H9 (cell line): Measurements from ENCODE around the gene ANXA10. TPM values are rescaled to one million over a fixed set of nuclear protein-coding genes. Genes with fewer than 3 reads are reported as not detected.

Experiments
- DNase-seq: peaks from one replicate; pipeline ENCODE4 v3.0.0-alpha.2; 2017
- H2AFZ ChIP-seq: one replicate; pipeline ENCODE4 v1.6.1; 2013; ENCODE audit warnings: mild to moderate bottlenecking, low read length, control low read depth, moderate library complexity
- H2AK5ac ChIP-seq: 2 replicates; pipeline ENCODE4 v1.6.1; 2013; ENCODE audit warnings: low read length, control low read depth, mixed read lengths; ENCODE audit not compliant: insufficient read length
- H2BK120ac ChIP-seq: one replicate; pipeline ENCODE4 v1.6.1; 2013; ENCODE audit warnings: low read depth, mild to moderate bottlenecking, low read length, control low read depth, inconsistent platforms; ENCODE audit not compliant: poor library complexity, severe bottlenecking
- H2BK12ac ChIP-seq: 2 replicates; pipeline ENCODE4 v1.6.1; 2013; ENCODE audit warnings: low read length, control low read depth, mixed read lengths, low read depth; ENCODE audit not compliant: insufficient read length
- H2BK15ac ChIP-seq: 2 replicates; pipeline ENCODE4 v1.6.1; 2013; ENCODE audit warnings: low read depth, low read length, control low read depth
- H2BK20ac ChIP-seq: one replicate; pipeline ENCODE4 v1.6.1; 2013; ENCODE audit warnings: low read depth, mild to moderate bottlenecking, low read length, control low read depth, inconsistent platforms; ENCODE audit not compliant: poor library complexity, severe bottlenecking
- H2BK5ac ChIP-seq: 2 replicates; pipeline ENCODE4 v1.6.1; 2013; ENCODE audit warnings: low read length, control low read depth, mixed read lengths; ENCODE audit not compliant: insufficient read length
- H3K14ac ChIP-seq: 2 replicates; pipeline ENCODE4 v1.6.1; 2013; ENCODE audit warnings: low read length, control low read depth; ENCODE audit not compliant: insufficient read depth
- H3K18ac ChIP-seq: 2 replicates; pipeline ENCODE4 v1.6.1; 2013; ENCODE audit warnings: low read depth, mild to moderate bottlenecking, mixed read lengths, low read length, control low read depth; ENCODE audit not compliant: insufficient read length
- H3K23ac ChIP-seq: 2 replicates; pipeline ENCODE4 v1.6.1; 2013; ENCODE audit warnings: low read length, control low read depth, mixed read lengths, low read depth; ENCODE audit not compliant: insufficient read length
- H3K23me2 ChIP-seq: 2 replicates; pipeline ENCODE4 v1.6.1; 2013; ENCODE audit warnings: low read depth, mild to moderate bottlenecking, mixed read lengths, low read length, control low read depth; ENCODE audit not compliant: insufficient read length, poor library complexity, severe bottlenecking
- H3K27ac ChIP-seq: 2 replicates; pipeline ENCODE4 v1.5.1; 2013; ENCODE audit warnings: low read length, control low read depth, mixed read lengths, low read depth; ENCODE audit not compliant: insufficient read length
- H3K27me3 ChIP-seq: 2 replicates; pipeline ENCODE4 v1.6.1; 2013; ENCODE audit warnings: low read length, control low read depth, inconsistent platforms; ENCODE audit not compliant: insufficient read depth
- H3K4ac ChIP-seq: 2 replicates; pipeline ENCODE4 v1.6.1; 2013; ENCODE audit warnings: low read depth, mild to moderate bottlenecking, control low read depth, inconsistent platforms, low read length, moderate library complexity
- H3K4me1 ChIP-seq: 2 replicates; pipeline ENCODE4 v1.6.1; 2013; ENCODE audit warnings: low read length, control low read depth, inconsistent platforms; ENCODE audit not compliant: insufficient read depth
- H3K4me2 ChIP-seq: 2 replicates; pipeline ENCODE4 v1.6.1; 2013; ENCODE audit warnings: low read length, control low read depth, mixed read lengths; ENCODE audit not compliant: insufficient read length, insufficient read depth
- H3K56ac ChIP-seq: 2 replicates; pipeline ENCODE4 v1.6.1; 2013; ENCODE audit warnings: low read depth, mild to moderate bottlenecking, mixed read lengths, low read length, control low read depth; ENCODE audit not compliant: insufficient read length
- H3K79me1 ChIP-seq: 2 replicates; pipeline ENCODE4 v1.6.1; 2013; ENCODE audit warnings: low read depth, mild to moderate bottlenecking, moderate library complexity, low read length, control low read depth, inconsistent platforms; ENCODE audit not compliant: insufficient read depth, poor library complexity, severe bottlenecking
- H3K79me2 ChIP-seq: 2 replicates; pipeline ENCODE4 v1.6.1; 2013; ENCODE audit warnings: low read length, control low read depth, inconsistent platforms; ENCODE audit not compliant: insufficient read depth
- H3K9ac ChIP-seq: 2 replicates; pipeline ENCODE4 v1.6.1; 2013; ENCODE audit warnings: low read length, control low read depth, mixed read lengths; ENCODE audit not compliant: insufficient read length; ENCODE audit errors: extremely low read depth
- H3K9me3 ChIP-seq: one replicate; pipeline ENCODE4 v1.6.1; 2013; ENCODE audit warnings: low read depth, low read length, inconsistent platforms; ENCODE audit not compliant: control insufficient read depth
- H3T11ph ChIP-seq: one replicate; pipeline ENCODE4 v1.6.1; 2013; ENCODE audit warnings: mild to moderate bottlenecking, low read length, control low read depth, inconsistent platforms
- H4K20me1 ChIP-seq: one replicate; pipeline ENCODE4 v1.6.1; 2013; ENCODE audit not compliant: control insufficient read depth, insufficient read length, insufficient read depth
- H4K5ac ChIP-seq: 2 replicates; pipeline ENCODE4 v1.6.1; 2013; ENCODE audit warnings: low read depth, mild to moderate bottlenecking, mixed read lengths, low read length, control low read depth; ENCODE audit not compliant: insufficient read length
- H4K8ac ChIP-seq: replicated peaks from 2 replicates; pipeline ENCODE4 v1.6.1; 2013; ENCODE audit warnings: low read length, control low read depth, mixed read lengths, low read depth; ENCODE audit not compliant: insufficient read length
- H4K91ac ChIP-seq: 2 replicates; pipeline ENCODE4 v1.6.1; 2013; ENCODE audit warnings: low read depth, mild to moderate bottlenecking, moderate library complexity, mixed read lengths, low read length, control low read depth; ENCODE audit not compliant: insufficient read length
- H3K27ac Mint-ChIP-seq, 3 experiments: 2 replicates in 2 of 3; 3 replicates in 1 of 3; pipeline ENCODE4 v1.8.0; 2020 to 2021; ENCODE audit warnings: mixed read lengths in 3 of 3, mild to moderate bottlenecking in 1 of 3, moderate library complexity in 1 of 3
- H3K27me3 Mint-ChIP-seq: 2 replicates; pipeline ENCODE4 v1.8.0; 2021; ENCODE audit warnings: low read depth, mild to moderate bottlenecking, moderate library complexity, mixed read lengths
- H3K36me3 Mint-ChIP-seq, 3 experiments: 2 replicates in 2 of 3; 3 replicates in 1 of 3; pipeline ENCODE4 v1.8.0; 2020 to 2021; ENCODE audit warnings: low read depth in 3 of 3, mixed read lengths in 3 of 3; ENCODE audit not compliant: insufficient read depth in 1 of 3
- H3K4me1 Mint-ChIP-seq, 2 experiments: 2 replicates each; pipeline ENCODE4 v1.8.0; 2020; ENCODE audit warnings: mixed read lengths in 2 of 2
- H3K4me3 Mint-ChIP-seq, 2 experiments: 2 replicates in 1 of 2; 3 replicates in 1 of 2; pipeline ENCODE4 v1.8.0; 2020 to 2021; ENCODE audit warnings: mild to moderate bottlenecking in 2 of 2, mixed read lengths in 2 of 2, moderate library complexity in 1 of 2
- H3K9me3 Mint-ChIP-seq, 2 experiments: 2 replicates in 1 of 2; 3 replicates in 1 of 2; pipeline ENCODE4 v1.8.0; 2020; ENCODE audit warnings: mild to moderate bottlenecking in 2 of 2, mixed read lengths in 2 of 2, moderate library complexity in 1 of 2
- total RNA-seq: library from RNA; stranded (reverse); gene quantifications from 2 replicates; pipeline ENCODE4 v1.2.1, GENCODE V29; 2021
- TF ChIP-seq, protein P1 (sequence below): fragments of 200-600 bp; sonication (generic); conservative IDR thresholded peaks from 3 replicates; pipeline ENCODE4 v1.8.0; 2021; ENCODE audit warnings: antibody characterized with exemption, mild to moderate bottlenecking

The ANXA10 gene
- total RNA-seq, 1 experiment from 2014 or later = not detected

DNA sequence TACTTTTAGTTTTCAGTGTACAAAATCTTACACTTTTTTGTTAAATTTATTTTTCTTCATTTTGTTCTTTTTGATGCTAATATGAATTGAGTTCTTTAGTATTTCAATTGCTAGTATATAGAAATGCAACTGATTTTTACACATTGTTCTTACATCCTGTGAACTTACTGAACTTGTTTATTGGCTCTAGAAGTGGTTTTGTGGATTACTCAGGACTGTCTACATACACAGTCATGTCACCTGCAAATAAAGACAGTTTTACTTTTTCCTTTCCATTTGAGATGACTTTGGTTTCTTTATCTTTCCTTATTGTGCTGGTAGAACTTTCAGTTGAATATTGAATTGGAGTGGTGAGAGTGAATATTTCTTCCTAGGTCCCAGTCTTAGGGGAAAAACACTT lies 40.8 kb upstream of the ANXA10 start:
- no peaks in the 10 kb centered on the region for H3K4me1 ChIP-seq
- no peak overlapping the region for H3K4ac ChIP-seq
- H3K14ac ChIP-seq = no peak overlapping the region
- H3K79me1 ChIP-seq = no peaks in the 10 kb centered on the region
- no peak overlapping the region for H2AK5ac ChIP-seq
- H2BK20ac ChIP-seq = no peak overlapping the region
- 0 out of 2 replicates have a peak, but pooled peaks cover 1% of the 10 kb centered on the region for H3K27me3 Mint-ChIP-seq
- no peak overlapping the region for H3K27ac Mint-ChIP-seq
- H3K9me3 Mint-ChIP-seq = peaks cover 32 to 34% of the 10 kb centered on the region in 2 experiments
- no peak overlapping the region for H3K4me2 ChIP-seq
- no peak overlapping the region for H3T11ph ChIP-seq
- H3K27ac ChIP-seq = no peak overlapping the region
- no peaks in the 10 kb centered on the region for H3K79me2 ChIP-seq
- H3K23ac ChIP-seq = no peak overlapping the region
- H4K91ac ChIP-seq = no peak overlapping the region
- H2AFZ ChIP-seq = no peak overlapping the region
- H3K4me3 Mint-ChIP-seq = no peak overlapping the region
- no peaks in the 10 kb centered on the region for H3K23me2 ChIP-seq
- H3K18ac ChIP-seq = no peak overlapping the region
- H2BK15ac ChIP-seq = no peak overlapping the region
- H3K56ac ChIP-seq = no peak overlapping the region
- no peak overlapping the region for H4K8ac ChIP-seq
- no peak for DNase-seq
- TF ChIP-seq, protein P1, sequence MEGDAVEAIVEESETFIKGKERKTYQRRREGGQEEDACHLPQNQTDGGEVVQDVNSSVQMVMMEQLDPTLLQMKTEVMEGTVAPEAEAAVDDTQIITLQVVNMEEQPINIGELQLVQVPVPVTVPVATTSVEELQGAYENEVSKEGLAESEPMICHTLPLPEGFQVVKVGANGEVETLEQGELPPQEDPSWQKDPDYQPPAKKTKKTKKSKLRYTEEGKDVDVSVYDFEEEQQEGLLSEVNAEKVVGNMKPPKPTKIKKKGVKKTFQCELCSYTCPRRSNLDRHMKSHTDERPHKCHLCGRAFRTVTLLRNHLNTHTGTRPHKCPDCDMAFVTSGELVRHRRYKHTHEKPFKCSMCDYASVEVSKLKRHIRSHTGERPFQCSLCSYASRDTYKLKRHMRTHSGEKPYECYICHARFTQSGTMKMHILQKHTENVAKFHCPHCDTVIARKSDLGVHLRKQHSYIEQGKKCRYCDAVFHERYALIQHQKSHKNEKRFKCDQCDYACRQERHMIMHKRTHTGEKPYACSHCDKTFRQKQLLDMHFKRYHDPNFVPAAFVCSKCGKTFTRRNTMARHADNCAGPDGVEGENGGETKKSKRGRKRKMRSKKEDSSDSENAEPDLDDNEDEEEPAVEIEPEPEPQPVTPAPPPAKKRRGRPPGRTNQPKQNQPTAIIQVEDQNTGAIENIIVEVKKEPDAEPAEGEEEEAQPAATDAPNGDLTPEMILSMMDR = no peak
- H2BK120ac ChIP-seq = no peak overlapping the region
- H3K4me1 Mint-ChIP-seq = no peaks in the 10 kb centered on the region
- no peaks in the 10 kb centered on the region for H3K27me3 ChIP-seq
- H3K9me3 ChIP-seq = peaks cover 6% of the 10 kb centered on the region
- H4K5ac ChIP-seq = no peak overlapping the region
- no peaks in the 10 kb centered on the region for H4K20me1 ChIP-seq
- H3K36me3 Mint-ChIP-seq = peaks cover 16 to 32% (median 19%) of the 10 kb centered on the region in 3 experiments
- H2BK12ac ChIP-seq = no peak overlapping the region
- H3K9ac ChIP-seq = no peak overlapping the region
- no peak overlapping the region for H2BK5ac ChIP-seq
